Peyer's patch (tissue), 4 donors: ENCODE measurements around the gene TSR1.

Source experiments
- POLR2A ChIP-seq, 2 donors: fragments of 450-650 bp; IDR thresholded peaks; one replicate each; pipeline ENCODE4 v1.5.1; 2017; ENCODE audit warnings: antibody characterized with exemption in 2 of 2, mild to moderate bottlenecking in 2 of 2, moderate library complexity in 2 of 2
- TF ChIP-seq, protein P1 (sequence below), 6 experiments: fragments of 450-650 bp in 4 of 6; fragments of 200-600 bp in 2 of 6; sonication (generic) in 1 of 6; IDR thresholded peaks; one replicate each; pipeline ENCODE4 v1.5.1; 2017 to 2019; ENCODE audit warnings: antibody characterized with exemption in 6 of 6, mild to moderate bottlenecking in 3 of 6, moderate library complexity in 1 of 6

DNA sequence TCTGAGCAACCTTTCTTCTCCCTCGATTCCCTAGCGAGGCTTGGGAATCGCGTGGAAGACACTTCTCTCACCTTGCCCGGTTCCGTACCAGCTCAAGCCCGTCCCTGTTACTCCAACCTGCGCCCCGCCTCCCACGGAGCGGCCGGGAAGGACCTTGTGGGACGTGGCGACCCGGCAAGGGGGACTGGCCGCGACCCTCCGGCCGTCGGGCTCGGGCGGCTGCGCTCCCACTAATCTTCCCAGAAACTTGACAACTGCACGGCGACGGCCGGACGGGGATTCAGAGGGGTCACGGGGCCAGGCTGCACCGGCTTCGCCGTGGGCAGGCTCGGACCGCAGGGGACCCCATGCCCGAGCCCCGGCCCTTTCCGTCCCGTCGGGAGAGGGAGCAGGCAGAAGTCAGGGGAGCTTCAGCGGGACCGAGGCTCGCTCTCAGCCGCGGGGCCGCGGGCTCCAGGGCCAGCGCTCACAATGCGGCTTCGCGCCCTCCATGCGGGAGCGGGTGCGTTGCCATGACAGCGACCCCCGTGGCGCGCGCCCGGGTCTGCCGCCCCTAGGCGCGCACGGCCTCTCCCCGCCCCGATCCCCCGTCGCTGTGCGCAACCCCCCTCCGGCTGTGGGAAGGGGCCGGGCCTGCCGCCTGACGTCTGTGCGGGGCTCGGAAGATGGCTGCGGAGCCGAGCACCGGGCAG is 741 bp upstream of the TSR1 start, which contains the start of gene SGSM2:
- TF ChIP-seq, protein P1, sequence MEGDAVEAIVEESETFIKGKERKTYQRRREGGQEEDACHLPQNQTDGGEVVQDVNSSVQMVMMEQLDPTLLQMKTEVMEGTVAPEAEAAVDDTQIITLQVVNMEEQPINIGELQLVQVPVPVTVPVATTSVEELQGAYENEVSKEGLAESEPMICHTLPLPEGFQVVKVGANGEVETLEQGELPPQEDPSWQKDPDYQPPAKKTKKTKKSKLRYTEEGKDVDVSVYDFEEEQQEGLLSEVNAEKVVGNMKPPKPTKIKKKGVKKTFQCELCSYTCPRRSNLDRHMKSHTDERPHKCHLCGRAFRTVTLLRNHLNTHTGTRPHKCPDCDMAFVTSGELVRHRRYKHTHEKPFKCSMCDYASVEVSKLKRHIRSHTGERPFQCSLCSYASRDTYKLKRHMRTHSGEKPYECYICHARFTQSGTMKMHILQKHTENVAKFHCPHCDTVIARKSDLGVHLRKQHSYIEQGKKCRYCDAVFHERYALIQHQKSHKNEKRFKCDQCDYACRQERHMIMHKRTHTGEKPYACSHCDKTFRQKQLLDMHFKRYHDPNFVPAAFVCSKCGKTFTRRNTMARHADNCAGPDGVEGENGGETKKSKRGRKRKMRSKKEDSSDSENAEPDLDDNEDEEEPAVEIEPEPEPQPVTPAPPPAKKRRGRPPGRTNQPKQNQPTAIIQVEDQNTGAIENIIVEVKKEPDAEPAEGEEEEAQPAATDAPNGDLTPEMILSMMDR (IDR thresholded peaks at IDR 0.05): no peak
- TF ChIP-seq POLR2A (IDR thresholded peaks at IDR 0.05): no peak
